ENCODE results near the gene C11orf24. TPM values are rescaled to one million over a fixed set of nuclear protein-coding genes. Genes with fewer than 3 reads are reported as not detected.
A peak's percentile ranks its signal among the peaks of the same experiment; 100 is the strongest.

Gene C11orf24
- total and polyA plus RNA-seq, 10 of the 15 experiments (the other 5 are each of a cell fraction or from before 2014, with no cell fraction given) = 4.3 to 104 (median 41.4) TPM

DNA sequence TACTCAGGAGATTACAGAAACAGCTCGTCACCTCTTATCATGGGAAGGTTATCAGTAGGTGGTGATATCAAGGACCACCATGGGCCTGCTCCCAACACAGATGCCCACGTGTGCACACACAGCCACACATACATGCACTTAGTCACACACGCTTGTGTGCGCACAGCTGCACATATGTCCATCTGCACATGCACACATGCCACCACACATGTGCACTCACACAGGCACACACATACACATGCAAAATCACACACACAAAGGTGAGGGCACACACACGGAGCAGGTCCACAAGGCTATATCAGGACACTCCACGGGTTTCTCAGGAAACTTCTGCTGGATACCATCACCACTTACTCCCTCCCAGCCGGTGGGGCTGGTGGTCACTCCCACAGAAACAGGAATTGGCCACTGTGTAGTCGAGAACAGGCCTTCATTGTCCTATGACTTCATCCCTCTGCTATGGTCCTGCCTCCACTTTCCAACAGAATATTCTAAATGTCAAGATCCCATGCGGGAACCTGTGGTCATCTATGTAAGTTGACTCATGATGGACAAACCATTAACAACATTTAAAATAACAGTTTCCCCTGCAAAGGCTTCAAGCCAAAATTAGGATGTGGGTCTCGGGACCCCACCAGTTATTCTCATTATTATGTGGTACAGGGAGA lies 2.2 kb downstream of the C11orf24 start:
- ChIA-PET SMC1A (ENCODE audit: uncharacterized antibody, unreplicated experiment) (interaction anchor here (1.3 to 9.9 kb wide), 3 partner anchors 10 to 33 kb away, joined by 4 to 102 read pairs (median 40); no protein-coding TSS in a partner anchor), CTCF (interaction anchor here (0.7 to 6.0 kb wide), 3 partner anchors 12 to 28 kb away, joined by 3 to 69 read pairs (median 11); no protein-coding TSS in a partner anchor), POLR2A (interaction anchor here (0.5 to 5.3 kb wide), 3 partner anchors 9 to 574 kb away, joined by 3 to 28 read pairs (median 6); no protein-coding TSS in a partner anchor), RAD21 (ENCODE audit: unreplicated experiment) (interaction anchor here (1.9 to 4.0 kb wide), 2 partner anchors 11 to 28 kb away, joined by 17 to 39 read pairs; no protein-coding TSS in a partner anchor)
- Histone ChIP-seq H3K27ac (ENCODE audit: control insufficient read depth, insufficient read depth) (peak overlapping the region; percentile 95; the same call in 1 of the 2 replicates), H4K20me1 (ENCODE audit: control insufficient read depth, insufficient read depth) (no peaks in the 10 kb centered on the region), H3K4me1 (ENCODE audit: control insufficient read depth, insufficient read depth, low read length) (peaks cover 48% of the 10 kb centered on the region), H3K4me3 (peak overlapping the region; percentile 95), H2AFZ (ENCODE audit: control insufficient read depth, low read depth, low read length) (no peak overlapping the region), H3K9ac (ENCODE audit: control insufficient read depth, insufficient read depth, low read length) (peak overlapping the region; percentile 94; the same call in 1 of the 2 replicates), H3K36me3 (ENCODE audit: control insufficient read depth in 2 of 2, insufficient read depth in 2 of 2, low read length in 1 of 2) (peaks cover 8 to 12% of the 10 kb centered on the region in 2 experiments; a peak in 3 of 4 replicates), H3K9me3 (replicated peaks; ENCODE audit: control insufficient read depth, insufficient read depth, low read length) (no peaks in the 10 kb centered on the region), H3K79me2 (ENCODE audit: control insufficient read depth, insufficient read depth, low read length) (peaks cover 69% of the 10 kb centered on the region), H3K27me3 (replicated peaks in 1 of 2; ENCODE audit: control insufficient read depth in 2 of 2, insufficient read depth in 2 of 2, low read length in 1 of 2) (no peaks in the 10 kb centered on the region), H3K4me2 (ENCODE audit: control insufficient read depth, insufficient read depth) (peak overlapping the region; percentile 89)
- 0 out of 2 replicates have a peak, but pooled peaks have one; percentile 29 for TF ChIP-seq HDGF (IDR thresholded peaks at IDR 0.05)
- TF ChIP-seq, protein P1, sequence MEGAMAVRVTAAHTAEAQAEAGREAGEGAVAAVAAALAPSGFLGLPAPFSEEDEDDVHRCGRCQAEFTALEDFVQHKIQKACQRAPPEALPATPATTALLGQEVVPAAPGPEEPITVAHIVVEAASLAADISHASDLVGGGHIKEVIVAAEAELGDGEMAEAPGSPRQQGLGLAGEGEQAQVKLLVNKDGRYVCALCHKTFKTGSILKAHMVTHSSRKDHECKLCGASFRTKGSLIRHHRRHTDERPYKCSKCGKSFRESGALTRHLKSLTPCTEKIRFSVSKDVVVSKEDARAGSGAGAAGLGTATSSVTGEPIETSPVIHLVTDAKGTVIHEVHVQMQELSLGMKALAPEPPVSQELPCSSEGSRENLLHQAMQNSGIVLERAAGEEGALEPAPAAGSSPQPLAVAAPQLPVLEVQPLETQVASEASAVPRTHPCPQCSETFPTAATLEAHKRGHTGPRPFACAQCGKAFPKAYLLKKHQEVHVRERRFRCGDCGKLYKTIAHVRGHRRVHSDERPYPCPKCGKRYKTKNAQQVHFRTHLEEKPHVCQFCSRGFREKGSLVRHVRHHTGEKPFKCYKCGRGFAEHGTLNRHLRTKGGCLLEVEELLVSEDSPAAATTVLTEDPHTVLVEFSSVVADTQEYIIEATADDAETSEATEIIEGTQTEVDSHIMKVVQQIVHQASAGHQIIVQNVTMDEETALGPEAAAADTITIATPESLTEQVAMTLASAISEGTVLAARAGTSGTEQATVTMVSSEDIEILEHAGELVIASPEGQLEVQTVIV (IDR thresholded peaks at IDR 0.05; ENCODE audit: borderline replicate concordance, partially characterized antibody) = no peak
- peak; percentile 44; the same call in 1 of the 2 replicates for TF ChIP-seq POLR2A (IDR thresholded peaks at IDR 0.05; ENCODE audit: low read depth, low read length)
- TF ChIP-seq, protein P2, sequence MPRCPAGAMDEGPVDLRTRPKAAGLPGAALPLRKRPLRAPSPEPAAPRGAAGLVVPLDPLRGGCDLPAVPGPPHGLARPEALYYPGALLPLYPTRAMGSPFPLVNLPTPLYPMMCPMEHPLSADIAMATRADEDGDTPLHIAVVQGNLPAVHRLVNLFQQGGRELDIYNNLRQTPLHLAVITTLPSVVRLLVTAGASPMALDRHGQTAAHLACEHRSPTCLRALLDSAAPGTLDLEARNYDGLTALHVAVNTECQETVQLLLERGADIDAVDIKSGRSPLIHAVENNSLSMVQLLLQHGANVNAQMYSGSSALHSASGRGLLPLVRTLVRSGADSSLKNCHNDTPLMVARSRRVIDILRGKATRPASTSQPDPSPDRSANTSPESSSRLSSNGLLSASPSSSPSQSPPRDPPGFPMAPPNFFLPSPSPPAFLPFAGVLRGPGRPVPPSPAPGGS (IDR thresholded peaks at IDR 0.05; ENCODE audit: borderline replicate concordance, insufficient read depth, low read depth, low read length, poor library complexity, severe bottlenecking) = peak; percentile 61
- TF ChIP-seq, protein P3, sequence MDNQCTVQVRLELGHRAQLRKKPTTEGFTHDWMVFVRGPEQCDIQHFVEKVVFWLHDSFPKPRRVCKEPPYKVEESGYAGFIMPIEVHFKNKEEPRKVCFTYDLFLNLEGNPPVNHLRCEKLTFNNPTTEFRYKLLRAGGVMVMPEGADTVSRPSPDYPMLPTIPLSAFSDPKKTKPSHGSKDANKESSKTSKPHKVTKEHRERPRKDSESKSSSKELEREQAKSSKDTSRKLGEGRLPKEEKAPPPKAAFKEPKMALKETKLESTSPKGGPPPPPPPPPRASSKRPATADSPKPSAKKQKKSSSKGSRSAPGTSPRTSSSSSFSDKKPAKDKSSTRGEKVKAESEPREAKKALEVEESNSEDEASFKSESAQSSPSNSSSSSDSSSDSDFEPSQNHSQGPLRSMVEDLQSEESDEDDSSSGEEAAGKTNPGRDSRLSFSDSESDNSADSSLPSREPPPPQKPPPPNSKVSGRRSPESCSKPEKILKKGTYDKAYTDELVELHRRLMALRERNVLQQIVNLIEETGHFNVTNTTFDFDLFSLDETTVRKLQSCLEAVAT (IDR thresholded peaks at IDR 0.05) = 0 out of 2 replicates have a peak, but pooled peaks have one; percentile 39
- FAIRE-seq (no peak), ATAC-seq (no peak), DNase-seq (ENCODE audit: low read depth, low spot score) (no peak)
- in situ Hi-C loops (cut with MboI) = no loop called here
- 64% methylated on average over 10 of the region's 10 CpGs for WGBS (ENCODE audit: insufficient coverage, insufficient replicate concordance, low lambda C conversion rate, missing lambda C conversion rate)
- no TSS peak for BruUV-seq (replicated peaks)
- intact Hi-C loops (cut with micrococcal nuclease; ENCODE audit: unreplicated experiment) = loop anchor here (5.0 kb wide), 1 partner anchor 193 kb away; the partner anchor contains the start of gene PPP6R3
